ENCODE results near the gene AMDHD1. TPM values are rescaled to one million over a fixed set of nuclear protein-coding genes. Genes with fewer than 3 reads are reported as not detected.

The AMDHD1 gene
- total and polyA plus RNA-seq, 10 of the 15 experiments (the other 5 are each of a cell fraction or from before 2014, with no cell fraction given) = 0.04 to 0.28 (median 0.13) TPM; not detected in 4

DNA sequence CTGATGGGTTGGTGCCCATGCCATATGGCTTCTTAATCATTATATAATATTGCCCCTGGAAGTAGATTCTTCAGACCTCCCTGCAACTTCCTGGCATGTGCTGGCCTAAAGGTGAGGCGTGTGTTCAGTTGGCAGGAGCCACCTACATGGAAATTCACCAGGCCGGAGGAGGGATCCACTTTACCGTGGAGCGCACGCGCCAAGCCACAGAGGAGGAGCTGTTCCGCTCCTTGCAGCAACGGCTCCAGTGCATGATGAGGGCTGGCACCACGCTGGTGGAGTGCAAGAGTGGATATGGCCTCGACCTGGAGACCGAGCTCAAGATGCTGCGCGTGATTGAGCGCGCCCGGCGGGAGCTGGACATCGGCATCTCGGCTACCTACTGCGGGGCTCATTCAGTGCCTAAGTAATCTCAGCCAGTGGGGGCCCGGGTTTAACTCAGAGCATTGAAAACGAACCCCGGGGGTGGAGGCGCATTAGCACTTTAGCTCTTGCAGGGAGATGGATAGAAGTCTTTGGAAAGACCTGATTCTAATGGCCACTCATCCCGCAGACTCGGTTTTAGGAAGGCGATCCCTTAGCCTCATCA, 13.5 kb downstream of the AMDHD1 start (continued):
- TF ChIP-seq, protein P1, sequence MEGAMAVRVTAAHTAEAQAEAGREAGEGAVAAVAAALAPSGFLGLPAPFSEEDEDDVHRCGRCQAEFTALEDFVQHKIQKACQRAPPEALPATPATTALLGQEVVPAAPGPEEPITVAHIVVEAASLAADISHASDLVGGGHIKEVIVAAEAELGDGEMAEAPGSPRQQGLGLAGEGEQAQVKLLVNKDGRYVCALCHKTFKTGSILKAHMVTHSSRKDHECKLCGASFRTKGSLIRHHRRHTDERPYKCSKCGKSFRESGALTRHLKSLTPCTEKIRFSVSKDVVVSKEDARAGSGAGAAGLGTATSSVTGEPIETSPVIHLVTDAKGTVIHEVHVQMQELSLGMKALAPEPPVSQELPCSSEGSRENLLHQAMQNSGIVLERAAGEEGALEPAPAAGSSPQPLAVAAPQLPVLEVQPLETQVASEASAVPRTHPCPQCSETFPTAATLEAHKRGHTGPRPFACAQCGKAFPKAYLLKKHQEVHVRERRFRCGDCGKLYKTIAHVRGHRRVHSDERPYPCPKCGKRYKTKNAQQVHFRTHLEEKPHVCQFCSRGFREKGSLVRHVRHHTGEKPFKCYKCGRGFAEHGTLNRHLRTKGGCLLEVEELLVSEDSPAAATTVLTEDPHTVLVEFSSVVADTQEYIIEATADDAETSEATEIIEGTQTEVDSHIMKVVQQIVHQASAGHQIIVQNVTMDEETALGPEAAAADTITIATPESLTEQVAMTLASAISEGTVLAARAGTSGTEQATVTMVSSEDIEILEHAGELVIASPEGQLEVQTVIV (IDR thresholded peaks at IDR 0.05; ENCODE audit: borderline replicate concordance, partially characterized antibody) = no peak
- TF ChIP-seq CBX3 (IDR thresholded peaks at IDR 0.05; ENCODE audit: borderline replicate concordance, low read depth) (no peak), POLR2A (IDR thresholded peaks at IDR 0.05; ENCODE audit: low read depth, low read length) (no peak), ZNF24 (IDR thresholded peaks at IDR 0.05) (no peak)
- TF ChIP-seq, protein P2, sequence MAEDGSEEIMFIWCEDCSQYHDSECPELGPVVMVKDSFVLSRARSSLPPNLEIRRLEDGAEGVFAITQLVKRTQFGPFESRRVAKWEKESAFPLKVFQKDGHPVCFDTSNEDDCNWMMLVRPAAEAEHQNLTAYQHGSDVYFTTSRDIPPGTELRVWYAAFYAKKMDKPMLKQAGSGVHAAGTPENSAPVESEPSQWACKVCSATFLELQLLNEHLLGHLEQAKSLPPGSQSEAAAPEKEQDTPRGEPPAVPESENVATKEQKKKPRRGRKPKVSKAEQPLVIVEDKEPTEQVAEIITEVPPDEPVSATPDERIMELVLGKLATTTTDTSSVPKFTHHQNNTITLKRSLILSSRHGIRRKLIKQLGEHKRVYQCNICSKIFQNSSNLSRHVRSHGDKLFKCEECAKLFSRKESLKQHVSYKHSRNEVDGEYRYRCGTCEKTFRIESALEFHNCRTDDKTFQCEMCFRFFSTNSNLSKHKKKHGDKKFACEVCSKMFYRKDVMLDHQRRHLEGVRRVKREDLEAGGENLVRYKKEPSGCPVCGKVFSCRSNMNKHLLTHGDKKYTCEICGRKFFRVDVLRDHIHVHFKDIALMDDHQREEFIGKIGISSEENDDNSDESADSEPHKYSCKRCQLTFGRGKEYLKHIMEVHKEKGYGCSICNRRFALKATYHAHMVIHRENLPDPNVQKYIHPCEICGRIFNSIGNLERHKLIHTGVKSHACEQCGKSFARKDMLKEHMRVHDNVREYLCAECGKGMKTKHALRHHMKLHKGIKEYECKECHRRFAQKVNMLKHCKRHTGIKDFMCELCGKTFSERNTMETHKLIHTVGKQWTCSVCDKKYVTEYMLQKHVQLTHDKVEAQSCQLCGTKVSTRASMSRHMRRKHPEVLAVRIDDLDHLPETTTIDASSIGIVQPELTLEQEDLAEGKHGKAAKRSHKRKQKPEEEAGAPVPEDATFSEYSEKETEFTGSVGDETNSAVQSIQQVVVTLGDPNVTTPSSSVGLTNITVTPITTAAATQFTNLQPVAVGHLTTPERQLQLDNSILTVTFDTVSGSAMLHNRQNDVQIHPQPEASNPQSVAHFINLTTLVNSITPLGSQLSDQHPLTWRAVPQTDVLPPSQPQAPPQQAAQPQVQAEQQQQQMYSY (CRISPR knock-in tag; IDR thresholded peaks at IDR 0.05) = no peak

DNA sequence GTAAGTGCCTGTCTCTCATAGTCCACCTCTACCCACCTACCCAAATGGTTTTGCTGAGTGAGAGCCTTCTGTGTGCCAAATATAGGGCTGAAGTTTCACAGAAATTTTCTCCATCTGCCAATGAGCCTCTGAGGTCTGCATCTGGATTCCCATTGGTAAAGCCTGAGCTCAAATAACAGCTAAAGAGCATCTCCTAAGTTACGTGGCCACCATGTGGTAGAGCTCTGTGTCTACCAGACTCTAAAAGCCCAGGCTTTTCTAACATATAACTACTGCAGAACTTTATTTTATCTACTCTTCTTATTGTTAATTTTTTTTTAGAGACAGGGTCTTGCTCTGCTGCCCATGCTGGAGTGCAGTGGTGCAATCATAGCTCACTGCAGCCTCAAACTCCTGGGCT, 16.0 kb downstream of the AMDHD1 start:
- Histone ChIP-seq H3K4me3 (no peak overlapping the region), H3K9me3 (replicated peaks; ENCODE audit: control insufficient read depth, insufficient read depth, low read length) (no peaks in the 10 kb centered on the region), H3K4me2 (ENCODE audit: control insufficient read depth, insufficient read depth) (no peak overlapping the region), H2AFZ (ENCODE audit: control insufficient read depth, low read depth, low read length) (no peak overlapping the region), H3K27ac (ENCODE audit: control insufficient read depth, insufficient read depth) (no peak overlapping the region), H3K36me3 (ENCODE audit: control insufficient read depth in 2 of 2, insufficient read depth in 2 of 2, low read length in 1 of 2) (no peaks in the 10 kb centered on the region), H3K27me3 (replicated peaks in 1 of 2; ENCODE audit: control insufficient read depth in 2 of 2, insufficient read depth in 2 of 2, low read length in 1 of 2) (no peaks in the 10 kb centered on the region), H3K79me2 (ENCODE audit: control insufficient read depth, insufficient read depth, low read length) (no peaks in the 10 kb centered on the region), H3K4me1 (ENCODE audit: control insufficient read depth, insufficient read depth, low read length) (no peaks in the 10 kb centered on the region), H4K20me1 (ENCODE audit: control insufficient read depth, insufficient read depth) (no peaks in the 10 kb centered on the region), H3K9ac (ENCODE audit: control insufficient read depth, insufficient read depth, low read length) (no peak overlapping the region)
- DNase-seq (ENCODE audit: low read depth, low spot score) = no peak
- POLR2A ChIA-PET = no interaction called here
- intact Hi-C loops (cut with micrococcal nuclease; ENCODE audit: unreplicated experiment) (no loop called here), in situ Hi-C loops (cut with MboI) (no loop called here)
- no peak for ATAC-seq
- FAIRE-seq = no peak
- TF ChIP-seq, protein P3, sequence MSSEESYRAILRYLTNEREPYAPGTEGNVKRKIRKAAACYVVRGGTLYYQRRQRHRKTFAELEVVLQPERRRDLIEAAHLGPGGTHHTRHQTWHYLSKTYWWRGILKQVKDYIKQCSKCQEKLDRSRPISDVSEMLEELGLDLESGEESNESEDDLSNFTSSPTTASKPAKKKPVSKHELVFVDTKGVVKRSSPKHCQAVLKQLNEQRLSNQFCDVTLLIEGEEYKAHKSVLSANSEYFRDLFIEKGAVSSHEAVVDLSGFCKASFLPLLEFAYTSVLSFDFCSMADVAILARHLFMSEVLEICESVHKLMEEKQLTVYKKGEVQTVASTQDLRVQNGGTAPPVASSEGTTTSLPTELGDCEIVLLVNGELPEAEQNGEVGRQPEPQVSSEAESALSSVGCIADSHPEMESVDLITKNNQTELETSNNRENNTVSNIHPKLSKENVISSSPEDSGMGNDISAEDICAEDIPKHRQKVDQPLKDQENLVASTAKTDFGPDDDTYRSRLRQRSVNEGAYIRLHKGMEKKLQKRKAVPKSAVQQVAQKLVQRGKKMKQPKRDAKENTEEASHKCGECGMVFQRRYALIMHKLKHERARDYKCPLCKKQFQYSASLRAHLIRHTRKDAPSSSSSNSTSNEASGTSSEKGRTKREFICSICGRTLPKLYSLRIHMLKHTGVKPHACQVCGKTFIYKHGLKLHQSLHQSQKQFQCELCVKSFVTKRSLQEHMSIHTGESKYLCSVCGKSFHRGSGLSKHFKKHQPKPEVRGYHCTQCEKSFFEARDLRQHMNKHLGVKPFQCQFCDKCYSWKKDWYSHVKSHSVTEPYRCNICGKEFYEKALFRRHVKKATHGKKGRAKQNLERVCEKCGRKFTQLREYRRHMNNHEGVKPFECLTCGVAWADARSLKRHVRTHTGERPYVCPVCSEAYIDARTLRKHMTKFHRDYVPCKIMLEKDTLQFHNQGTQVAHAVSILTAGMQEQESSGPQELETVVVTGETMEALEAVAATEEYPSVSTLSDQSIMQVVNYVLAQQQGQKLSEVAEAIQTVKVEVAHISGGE (CRISPR knock-in tag; IDR thresholded peaks at IDR 0.05) = no peak
- no peak for TF ChIP-seq SIN3A (IDR thresholded peaks at IDR 0.05; ENCODE audit: low read depth, low read length)
- TF ChIP-seq RAD21 (IDR thresholded peaks at IDR 0.05; ENCODE audit: insufficient read depth, low read depth, low read length) = peak; percentile 36
- TF ChIP-seq STAT3 (IDR thresholded peaks at IDR 0.05; ENCODE audit: low read depth, low read length) = no peak
- TF ChIP-seq, protein P4, sequence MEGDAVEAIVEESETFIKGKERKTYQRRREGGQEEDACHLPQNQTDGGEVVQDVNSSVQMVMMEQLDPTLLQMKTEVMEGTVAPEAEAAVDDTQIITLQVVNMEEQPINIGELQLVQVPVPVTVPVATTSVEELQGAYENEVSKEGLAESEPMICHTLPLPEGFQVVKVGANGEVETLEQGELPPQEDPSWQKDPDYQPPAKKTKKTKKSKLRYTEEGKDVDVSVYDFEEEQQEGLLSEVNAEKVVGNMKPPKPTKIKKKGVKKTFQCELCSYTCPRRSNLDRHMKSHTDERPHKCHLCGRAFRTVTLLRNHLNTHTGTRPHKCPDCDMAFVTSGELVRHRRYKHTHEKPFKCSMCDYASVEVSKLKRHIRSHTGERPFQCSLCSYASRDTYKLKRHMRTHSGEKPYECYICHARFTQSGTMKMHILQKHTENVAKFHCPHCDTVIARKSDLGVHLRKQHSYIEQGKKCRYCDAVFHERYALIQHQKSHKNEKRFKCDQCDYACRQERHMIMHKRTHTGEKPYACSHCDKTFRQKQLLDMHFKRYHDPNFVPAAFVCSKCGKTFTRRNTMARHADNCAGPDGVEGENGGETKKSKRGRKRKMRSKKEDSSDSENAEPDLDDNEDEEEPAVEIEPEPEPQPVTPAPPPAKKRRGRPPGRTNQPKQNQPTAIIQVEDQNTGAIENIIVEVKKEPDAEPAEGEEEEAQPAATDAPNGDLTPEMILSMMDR (IDR thresholded peaks at IDR 0.05 in 2 of 3, conservative IDR thresholded peaks at IDR 0.05 in 1 of 3; ENCODE audit: control insufficient read depth in 2 of 3, extremely low read depth in 1 of 3, insufficient read depth in 1 of 3, low read depth in 3 of 3, low read length in 3 of 3) = peak in 1 of 3 experiments; percentile 9; a peak in 1 of 6 replicates
- no TSS peak for BruUV-seq (replicated peaks)
- SMC1A ChIA-PET (ENCODE audit: uncharacterized antibody, unreplicated experiment) = interaction anchor here (1.1 to 1.3 kb wide), 3 partner anchors 17 to 40 kb away, joined by 4 to 6 read pairs (median 5); partner anchors contain the start of gene CCDC38
- RAD21 ChIA-PET (ENCODE audit: unreplicated experiment) = interaction anchor here (1.6 to 2.0 kb wide), 2 partner anchors 39 to 41 kb away, joined by 7 to 9 read pairs; no protein-coding TSS in a partner anchor
- WGBS (ENCODE audit: insufficient coverage, insufficient replicate concordance, low lambda C conversion rate, missing lambda C conversion rate) = 0% methylated on average over 1 of the region's 1 CpG
- CTCF ChIA-PET = interaction anchor here (0.7 to 3.8 kb wide), 6 partner anchors 17 to 149 kb away, joined by 3 to 22 read pairs (median 6); partner anchors contain the start of gene CCDC38

All from GM12878 (cell line).